T-helper 22 cell (primary cell): ENCODE data around the gene TEPSIN.

Source experiments
- DNase-seq: peaks from one replicate; pipeline ENCODE4 v3.0.0-alpha.2; 2020; ENCODE audit warnings: low read depth

Gene TEPSIN

DNA sequence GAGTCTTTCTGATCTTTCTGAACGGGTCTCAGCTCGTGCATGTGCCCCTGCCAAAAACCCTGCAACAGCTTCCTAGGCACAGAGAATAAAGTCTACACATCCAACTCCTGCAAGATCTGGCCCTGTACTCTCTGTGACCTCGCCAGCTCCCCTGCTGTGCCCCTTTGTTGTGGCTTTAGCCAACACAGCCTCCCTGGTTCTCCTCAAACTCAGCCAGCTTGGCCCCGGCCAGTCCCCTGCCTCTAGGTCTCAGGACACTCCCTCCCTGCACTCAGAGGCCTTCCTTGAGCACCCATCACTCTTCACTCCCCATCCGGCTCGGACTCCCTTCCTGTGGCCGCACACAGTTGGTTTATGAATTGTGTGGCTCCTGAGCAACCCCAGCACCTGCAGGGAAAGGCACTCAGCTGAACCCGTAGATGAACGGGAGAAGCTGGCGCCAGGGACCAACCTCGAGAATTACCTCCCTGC is 17.4 kb downstream of the TEPSIN start:
- DNase-seq: no peak

DNA sequence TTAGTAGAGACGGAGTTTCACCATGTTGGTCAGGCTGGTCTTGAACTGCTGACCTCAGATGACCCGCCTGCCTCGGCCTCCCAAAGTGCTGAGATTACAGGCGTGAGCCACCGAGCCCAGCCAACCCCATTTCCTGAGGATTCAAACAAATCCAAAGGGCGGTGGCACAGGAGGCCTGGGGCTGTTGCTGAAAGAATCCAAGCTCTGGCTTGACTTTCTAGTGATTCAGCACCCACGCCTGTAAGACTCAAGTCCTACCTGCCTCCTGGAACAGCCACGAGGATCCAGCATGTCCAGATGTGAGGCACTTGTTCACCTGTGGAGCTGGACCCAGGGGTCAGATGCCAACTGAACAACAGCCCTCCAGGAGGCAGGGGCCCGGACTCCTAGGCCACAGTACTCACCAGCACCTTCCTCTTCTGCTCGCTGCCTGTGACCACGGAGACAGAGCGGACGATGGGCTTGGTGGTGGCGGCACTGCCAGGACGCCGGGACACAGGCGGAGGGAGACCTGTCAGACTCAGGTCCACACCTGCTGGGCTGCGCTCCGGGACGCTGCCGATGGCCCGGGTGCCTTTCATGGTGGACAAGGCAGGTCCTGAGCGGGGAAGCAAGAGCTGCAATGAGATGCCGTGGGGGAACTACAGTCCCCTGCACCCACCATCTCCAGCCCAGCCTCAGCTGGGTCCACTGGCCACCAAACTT is 19.2 kb downstream of the TEPSIN start:
- no peak for DNase-seq

GRCh38 chr17:81218991-81219390 is 19.9 kb downstream of the TEPSIN start:
- no peak for DNase-seq

GRCh38 chr17:81218459-81218858 is 20.4 kb downstream of the TEPSIN start:
- DNase-seq: no peak

DNA sequence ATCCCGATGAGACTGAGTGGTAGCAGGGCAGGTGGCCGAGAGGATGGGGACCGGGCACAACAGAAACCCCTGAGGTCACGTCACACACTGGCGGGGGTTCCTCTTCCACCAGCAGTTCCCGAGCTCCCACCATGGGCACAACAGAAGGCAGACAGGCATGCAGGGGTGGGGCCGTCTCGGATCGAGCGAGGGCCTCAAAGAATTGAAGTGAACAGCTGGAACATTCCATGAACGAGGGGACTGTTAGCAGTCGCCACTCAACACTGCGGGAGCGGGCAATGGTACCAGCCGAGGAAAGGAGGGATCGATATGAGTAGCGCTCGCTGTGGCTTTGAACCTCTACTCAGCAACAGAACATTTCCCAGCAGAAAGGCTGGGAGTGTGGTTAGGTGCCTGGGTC is 21.4 kb downstream of the TEPSIN start:
- DNase-seq: no peak

GRCh38 chr17:81213978-81214377 is 24.9 kb downstream of the TEPSIN start:
- DNase-seq: no peak

GRCh38 chr17:81212365-81212764 is 26.5 kb downstream of the TEPSIN start:
- no peak for DNase-seq

DNA sequence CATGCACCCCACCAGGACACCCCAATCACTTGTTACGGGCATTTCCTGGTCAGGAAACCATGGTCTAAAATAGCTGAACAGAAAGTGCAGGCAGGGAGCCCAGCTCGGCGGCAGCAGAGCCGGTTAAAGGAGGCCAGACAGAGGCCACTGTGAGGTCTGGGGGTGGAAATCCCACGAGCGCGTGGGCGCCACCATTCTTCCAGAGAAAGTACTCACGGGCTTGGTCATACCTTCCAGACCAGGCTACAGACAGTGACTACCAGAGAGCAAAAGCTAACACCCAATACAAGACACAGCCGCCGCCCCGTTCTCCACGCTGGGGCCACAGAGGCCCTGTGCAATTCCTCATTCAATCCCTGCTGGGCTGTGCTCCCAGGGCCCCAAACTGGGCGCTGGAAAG is 28.0 kb downstream of the TEPSIN start:
- no peak for DNase-seq

DNA sequence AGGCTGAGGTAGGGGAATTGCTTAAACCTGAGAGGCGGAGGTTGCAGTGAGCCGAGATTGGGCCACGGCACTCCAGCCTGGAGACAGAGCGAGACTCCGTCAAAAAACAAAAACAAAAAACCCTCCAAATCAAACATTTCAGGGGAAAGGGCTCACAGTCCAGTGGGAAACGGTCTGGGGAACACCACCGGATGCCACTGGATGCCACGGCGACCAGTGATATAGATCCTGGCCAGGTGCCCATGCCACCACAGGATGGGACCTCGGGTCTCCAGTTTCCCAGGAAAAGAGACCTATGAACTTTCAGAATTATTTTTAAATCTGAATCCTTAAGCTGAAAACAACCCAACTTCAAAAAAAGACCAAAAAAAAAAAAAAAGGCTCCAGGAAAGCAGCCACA is 28.4 kb downstream of the TEPSIN start:
- DNase-seq: no peak

GRCh38 chr17:81209141-81209540 is 29.7 kb downstream of the TEPSIN start:
- no peak for DNase-seq

DNA sequence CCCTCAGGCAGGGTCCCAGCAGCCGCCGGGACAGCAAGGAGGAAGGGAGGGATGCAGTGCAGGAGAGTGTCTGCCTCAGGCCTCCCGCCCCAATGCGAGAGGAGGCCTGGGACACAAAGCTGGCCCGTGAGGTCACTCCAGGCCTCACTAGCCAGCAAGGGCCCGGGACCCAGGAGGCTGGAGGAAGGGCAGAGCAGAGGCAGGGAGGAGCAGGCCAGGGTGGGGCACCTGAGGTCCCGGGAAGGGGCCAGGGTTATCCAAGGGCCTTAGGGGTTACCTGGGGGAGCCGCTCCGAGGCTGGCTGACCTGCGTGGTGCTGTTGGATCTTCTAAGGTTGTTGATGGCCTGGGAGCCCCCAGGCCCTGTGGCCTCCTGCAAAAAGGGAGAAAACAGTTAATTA is 30.2 kb downstream of the TEPSIN start:
- no peak for DNase-seq

- no peak for DNase-seq
Observed at GRCh38 chr17:81207610-81208581, 31.0 kb downstream of the TEPSIN start.

GRCh38 chr17:81206657-81207056 is 32.2 kb downstream of the TEPSIN start:
- DNase-seq: no peak

DNA sequence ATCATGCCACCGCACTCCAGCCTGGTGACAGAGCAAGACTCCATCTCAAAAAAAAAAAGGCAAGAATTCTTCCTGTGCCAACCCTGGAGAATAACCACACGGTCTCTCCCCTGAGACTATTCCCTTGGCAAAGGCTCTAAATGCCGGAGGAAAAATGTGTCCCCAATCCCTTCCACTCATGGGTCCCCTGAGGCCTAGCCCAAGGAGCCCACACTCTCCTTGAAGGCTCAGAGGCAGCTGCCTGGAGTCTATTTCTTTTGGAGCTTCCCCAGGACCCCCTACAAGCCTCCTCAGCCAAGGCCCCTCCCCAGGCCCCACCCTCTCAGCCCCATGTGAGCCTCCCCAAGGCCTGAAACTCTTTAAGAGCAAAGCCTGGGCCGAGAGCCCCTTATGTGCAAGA is 32.7 kb downstream of the TEPSIN start:
- no peak for DNase-seq

GRCh38 chr17:81204578-81204977 is 34.3 kb downstream of the TEPSIN start:
- no peak for DNase-seq

DNA sequence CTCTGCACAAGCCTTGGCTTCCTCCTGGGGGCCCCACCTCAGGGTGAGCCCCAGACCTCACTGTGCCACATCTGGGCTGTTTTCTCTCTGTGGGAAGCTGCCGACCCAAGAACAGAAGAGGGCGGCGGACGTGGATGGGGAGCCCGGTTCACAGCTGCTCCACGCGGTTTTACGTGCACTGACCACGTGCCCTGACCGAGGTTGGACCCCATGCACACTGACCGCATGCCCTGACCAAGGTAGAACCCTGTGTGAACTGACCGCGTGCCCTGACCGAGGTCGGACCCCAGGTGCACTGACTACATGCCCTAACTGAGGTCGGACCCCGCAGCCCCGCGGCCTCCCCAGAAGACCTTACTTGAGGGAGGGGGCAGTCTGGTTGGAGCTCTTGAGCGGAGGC is 35.7 kb downstream of the TEPSIN start:
- no peak for DNase-seq

- DNase-seq: no peak
Observed at GRCh38 chr17:81202318-81202717, 36.5 kb downstream of the TEPSIN start.

DNA sequence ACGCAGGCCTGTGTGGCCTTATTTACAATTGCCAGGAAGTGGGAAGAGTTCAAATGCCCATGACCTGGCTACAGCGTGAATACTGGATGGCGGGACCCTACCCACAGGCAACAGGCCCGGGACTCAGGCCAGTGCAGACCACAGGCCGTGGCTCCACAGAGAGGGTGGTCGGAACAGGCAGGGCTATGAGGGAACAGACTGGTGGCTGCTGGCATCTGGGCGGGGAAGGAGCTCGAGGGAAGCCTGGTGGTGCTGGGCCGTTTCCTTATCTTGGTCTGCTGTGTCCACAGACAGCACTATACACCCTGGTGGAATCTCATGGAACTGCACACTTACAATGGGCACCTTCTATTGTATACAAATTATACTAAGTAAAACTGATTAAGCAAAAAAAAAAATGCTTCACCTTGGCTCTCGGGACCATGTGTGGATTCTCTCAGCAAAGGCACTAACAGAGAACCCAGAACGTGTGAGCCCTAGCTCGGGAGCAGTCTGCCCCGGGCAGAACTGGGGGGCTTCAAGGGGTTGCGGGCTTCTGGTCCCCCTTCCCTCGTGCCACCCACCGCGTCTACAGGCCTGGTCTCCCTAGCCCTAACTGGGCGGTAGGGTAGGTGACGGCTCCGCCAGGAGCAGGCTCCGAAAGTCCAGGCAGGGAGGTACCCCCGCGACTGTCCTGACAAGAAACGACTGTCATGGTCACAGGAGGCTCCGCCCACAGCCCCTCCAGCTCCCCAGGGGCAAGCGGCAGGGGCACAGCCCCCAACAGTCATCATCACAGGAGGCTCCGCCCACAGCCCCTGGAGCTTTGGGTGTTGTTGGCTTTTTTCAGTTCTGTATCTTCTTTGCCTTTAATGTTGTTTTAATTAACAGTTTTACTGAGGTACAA is 37.9 kb downstream of the TEPSIN start:
- no peak for DNase-seq

GRCh38 chr17:81200201-81200600 is 38.7 kb downstream of the TEPSIN start:
- DNase-seq: no peak

GRCh38 chr17:81199482-81199830 is 39.4 kb downstream of the TEPSIN start:
- DNase-seq: no peak

DNA sequence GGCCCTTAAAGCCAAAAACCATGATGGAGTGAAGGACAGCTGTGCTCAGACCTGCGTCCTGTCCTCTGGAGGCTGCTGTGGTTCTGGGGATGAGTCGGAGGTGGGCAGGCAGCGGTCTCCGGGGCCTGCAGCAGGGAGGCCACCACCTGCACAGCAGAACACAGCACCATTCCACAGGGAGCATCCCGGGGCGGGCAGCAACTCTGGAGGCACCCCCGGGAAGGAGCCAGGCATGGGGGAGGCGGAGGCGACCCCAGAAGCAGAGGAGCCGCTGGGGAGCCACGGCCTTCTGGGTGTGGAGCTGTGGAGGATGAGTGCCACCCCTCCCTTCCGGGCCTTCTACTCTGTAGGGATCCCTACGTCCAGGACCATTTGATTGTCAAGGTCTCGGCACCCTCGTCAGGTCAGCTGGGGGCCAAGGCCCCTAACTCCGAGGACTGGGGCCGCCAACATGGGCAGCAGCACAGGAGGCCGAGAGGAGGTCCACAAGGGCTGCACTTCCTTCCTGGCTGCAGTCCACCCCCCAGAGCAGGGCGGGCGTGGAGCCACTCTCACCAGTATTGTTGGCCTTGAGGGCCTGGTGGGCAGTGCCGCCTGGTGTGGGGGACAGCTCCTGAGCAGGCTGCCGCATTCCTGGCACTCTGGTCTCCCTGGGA is 39.9 kb downstream of the TEPSIN start:
- DNase-seq: no peak
